ENCODE results near the gene UBN1. TPM values are rescaled to one million over a fixed set of nuclear protein-coding genes. Genes with fewer than 3 reads are reported as not detected.

Gene UBN1
- total RNA-seq, 1 donor from 2014 or later = 12.2 TPM

- DNase-seq (ENCODE audit: low spot score in 2 of 2) (no peak), FAIRE-seq (no peak)
Measured at GRCh38 chr16:4900036-4900435, 52.8 kb downstream of the UBN1 start.

DNA sequence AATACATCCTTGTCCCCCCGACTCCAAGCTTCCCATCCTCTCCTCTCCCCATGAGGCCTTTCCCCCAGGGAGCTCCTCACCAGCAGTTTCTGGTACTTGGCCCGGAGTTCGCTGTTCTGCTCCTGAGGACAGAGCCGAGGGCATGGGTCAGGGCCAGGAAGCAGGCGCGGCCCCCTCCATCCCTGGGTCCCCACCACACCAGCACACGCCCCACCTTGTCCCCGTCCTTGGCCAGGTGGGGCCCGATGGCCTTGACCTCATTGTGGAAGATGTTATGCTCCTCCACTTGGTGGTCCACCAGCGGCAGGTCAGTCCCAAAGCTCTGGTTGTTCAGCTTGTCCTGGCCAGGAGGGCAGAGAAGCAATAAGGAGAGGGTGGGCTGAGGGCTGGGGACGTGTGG is 53.5 kb downstream of the UBN1 start:
- DNase-seq (ENCODE audit: low spot score in 2 of 2) (no peak), FAIRE-seq (no peak)

DNA sequence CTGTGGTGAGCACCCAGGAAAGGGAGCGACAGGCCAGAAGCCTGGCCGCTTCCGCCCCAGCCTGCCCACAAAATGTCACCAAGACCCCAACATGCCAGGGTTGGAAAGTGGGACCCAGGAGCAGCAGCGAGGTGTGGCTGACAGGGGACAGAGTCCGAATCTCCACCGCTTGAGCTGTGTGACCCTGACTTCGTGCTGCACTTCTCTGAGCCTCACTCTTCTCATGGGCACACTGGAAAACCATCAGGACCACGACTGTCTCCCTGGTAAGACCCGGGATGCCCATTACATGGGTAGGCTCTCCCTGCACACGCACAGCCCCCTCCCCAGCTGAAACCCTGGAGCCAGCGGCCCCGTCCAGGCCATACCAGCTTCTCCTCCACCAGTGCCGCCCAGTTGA is 54.8 kb downstream of the UBN1 start:
- DNase-seq (ENCODE audit: low spot score in 2 of 2) (no peak), FAIRE-seq (no peak)

GRCh38 chr16:4904108-4904941 is 57.0 kb downstream of the UBN1 start:
- no peak for DNase-seq (ENCODE audit: low spot score in 2 of 2)
- FAIRE-seq = no peak

GRCh38 chr16:4904942-4905615 is 57.8 kb downstream of the UBN1 start:
- DNase-seq (ENCODE audit: low spot score in 2 of 2) (no peak), FAIRE-seq (no peak)

- DNase-seq (ENCODE audit: low spot score in 2 of 2) (no peak), FAIRE-seq (no peak)
Measured at GRCh38 chr16:4908854-4909401, 61.6 kb downstream of the UBN1 start.

DNA sequence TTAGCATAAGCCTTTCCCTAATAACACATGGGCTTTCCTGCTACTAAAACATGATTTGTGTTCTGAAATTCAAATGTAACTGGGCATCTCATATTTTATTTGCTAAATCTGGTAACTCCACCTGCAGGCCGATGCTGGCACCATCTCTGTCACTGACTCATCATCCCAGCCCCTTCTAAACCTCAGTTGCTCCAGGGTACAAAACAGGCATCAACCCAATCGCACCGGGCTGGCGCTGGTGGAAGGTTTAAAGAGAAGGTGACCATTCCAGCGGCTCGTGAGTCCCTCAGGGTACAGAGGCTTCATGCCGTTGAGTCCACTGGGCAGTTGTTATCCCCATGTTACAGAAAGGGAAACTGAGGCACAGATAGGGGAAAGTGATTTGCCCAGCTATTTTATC is 62.5 kb downstream of the UBN1 start:
- DNase-seq (ENCODE audit: low spot score in 2 of 2) (no peak), FAIRE-seq (no peak)

DNA sequence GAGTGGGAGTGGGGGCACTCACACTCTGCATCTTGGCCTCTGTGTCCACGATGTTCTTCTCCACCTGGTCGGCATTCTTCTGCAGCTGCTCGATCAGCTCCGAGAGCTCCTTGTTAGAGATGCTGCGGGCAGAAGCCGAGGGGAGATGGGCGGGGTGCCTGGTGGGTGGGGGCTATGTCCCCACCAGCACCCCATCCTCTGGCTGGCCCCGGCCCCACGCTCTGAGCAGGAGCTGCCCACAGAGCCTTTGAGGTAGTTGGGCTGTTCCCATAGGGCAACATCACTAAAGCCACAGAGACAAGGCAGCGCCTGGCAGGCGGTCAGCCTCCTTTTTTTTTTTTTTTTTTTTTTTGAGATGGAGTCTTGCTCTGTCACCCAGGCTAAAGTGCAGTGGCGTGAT is 63.5 kb downstream of the UBN1 start:
- DNase-seq (ENCODE audit: low spot score in 2 of 2) = no peak
- no peak for FAIRE-seq

GRCh38 chr16:4911970-4912386 is 64.7 kb downstream of the UBN1 start:
- DNase-seq (ENCODE audit: low spot score in 2 of 2) = no peak
- FAIRE-seq = no peak

- FAIRE-seq (no peak), DNase-seq (ENCODE audit: low spot score in 2 of 2) (no peak)
Measured at GRCh38 chr16:4913130-4913773, 66.0 kb downstream of the UBN1 start.

GRCh38 chr16:4913774-4914525 is 66.7 kb downstream of the UBN1 start:
- no peak for DNase-seq (ENCODE audit: low spot score in 2 of 2)
- FAIRE-seq = no peak

DNA sequence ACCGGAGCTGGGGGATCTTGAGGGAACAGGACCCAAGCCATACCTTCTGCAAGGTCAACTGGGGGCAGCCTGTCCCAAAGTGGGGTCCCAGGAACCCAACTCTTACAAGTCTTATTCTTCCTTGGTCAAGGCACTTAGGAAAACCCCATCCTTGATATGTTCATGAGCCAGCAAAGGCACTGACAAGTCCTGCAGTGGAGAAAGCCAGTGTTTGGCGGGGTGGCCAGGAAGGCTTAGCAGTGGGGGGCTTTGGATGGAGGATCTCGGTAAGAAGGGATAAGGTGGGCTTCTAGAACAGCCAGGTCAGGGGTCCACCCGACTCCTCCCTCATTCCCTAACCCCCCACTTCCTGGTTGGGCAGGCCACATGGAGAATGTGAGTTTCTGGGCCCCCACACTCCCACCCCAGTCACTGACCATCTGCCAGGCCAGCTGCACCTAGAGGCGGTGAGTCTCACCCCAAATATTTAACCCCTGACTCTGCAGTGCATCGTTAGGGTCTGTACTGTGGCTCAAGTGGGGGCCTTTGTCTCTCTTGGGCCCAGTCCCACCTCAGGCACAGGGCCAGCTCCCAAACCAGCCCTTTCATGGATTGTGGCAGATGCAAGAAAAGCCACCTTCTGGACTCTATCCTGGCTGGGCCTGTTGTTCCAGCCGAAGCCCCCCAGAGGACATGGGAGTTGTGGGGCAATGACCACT is 67.4 kb downstream of the UBN1 start:
- DNase-seq (ENCODE audit: low spot score in 2 of 2) (no peak), FAIRE-seq (no peak)

- DNase-seq (ENCODE audit: low spot score in 2 of 2) = no peak
Measured at GRCh38 chr16:4915226-4915761, 68.0 kb downstream of the UBN1 start.

GRCh38 chr16:4917117-4917516 is 69.8 kb downstream of the UBN1 start:
- DNase-seq (ENCODE audit: low spot score in 2 of 2) = no peak
- FAIRE-seq = no peak

More at GRCh38 chr16:4915226-4915761, 68.0 kb downstream of the UBN1 start:
- no peak for FAIRE-seq

GRCh38 chr16:4918781-4919251 is 71.5 kb downstream of the UBN1 start:
- FAIRE-seq (no peak), DNase-seq (ENCODE audit: low spot score in 2 of 2) (no peak)

GRCh38 chr16:4920826-4921225 is 73.5 kb downstream of the UBN1 start:
- no peak for FAIRE-seq
- no peak for DNase-seq (ENCODE audit: low spot score in 2 of 2)

GRCh38 chr16:4922721-4923342 is 75.6 kb downstream of the UBN1 start:
- FAIRE-seq (no peak), DNase-seq (ENCODE audit: low spot score in 2 of 2) (no peak)

DNA sequence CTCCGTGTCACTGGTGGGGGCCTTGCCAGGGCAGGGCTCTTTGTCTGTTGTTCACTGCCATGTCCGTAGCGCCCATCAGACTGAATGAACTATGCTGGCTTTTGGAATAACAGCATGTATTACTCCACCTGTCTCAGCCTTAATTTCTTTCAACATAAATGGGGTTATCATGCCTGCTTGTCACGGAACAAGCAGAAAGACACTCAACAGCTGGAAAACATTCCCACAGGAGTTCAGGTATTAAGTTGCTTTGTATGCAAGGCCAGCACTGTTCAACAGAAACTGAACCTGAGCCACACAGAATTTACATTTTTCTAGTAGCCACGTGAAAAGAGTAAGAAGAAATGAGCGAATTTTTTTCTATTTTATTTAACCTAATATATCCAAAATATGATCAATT is 76.6 kb downstream of the UBN1 start:
- DNase-seq (ENCODE audit: low spot score in 2 of 2) (no peak), FAIRE-seq (no peak)
